Sigmoid colon (tissue), 7 donors: Measurements from ENCODE around the gene NUP188. TPM values are rescaled to one million over a fixed set of nuclear protein-coding genes. Genes with fewer than 3 reads are reported as not detected.

Experiments
- DNase-seq: peaks from one replicate; pipeline ENCODE4 v3.0.0-alpha.2; 2019
- H3K27ac ChIP-seq, 4 donors: fragments of 200-600 bp; sonication (generic); one replicate each; pipeline ENCODE4 v1.5.1; 2016 to 2019; ENCODE audit warnings: mild to moderate bottlenecking in 1 of 4
- H3K27me3 ChIP-seq, 3 donors: fragments of 200-600 bp; sonication (generic); one replicate each; pipeline ENCODE4 v1.5.1; 2019; ENCODE audit warnings: mild to moderate bottlenecking in 1 of 3
- H3K36me3 ChIP-seq, 4 donors: fragments of 200-600 bp; sonication (generic); one replicate each; pipeline ENCODE4 v1.5.1; 2016 to 2019
- H3K4me1 ChIP-seq, 4 donors: fragments of 200-600 bp; sonication (generic); one replicate each; pipeline ENCODE4 v1.5.1; 2017 to 2019
- H3K4me3 ChIP-seq, 4 donors: fragments of 200-600 bp; sonication (generic); one replicate each; pipeline ENCODE4 v1.5.1; 2017 to 2019; ENCODE audit warnings: mild to moderate bottlenecking in 2 of 4, moderate library complexity in 1 of 4
- H3K9me3 ChIP-seq, 4 donors: fragments of 200-600 bp in 3 of 4; sonication (generic) in 3 of 4; one replicate each; pipeline versions ENCODE4 v1.5.1 to v1.6.1; 2013 to 2019
- CTCF ChIP-seq, 4 experiments: fragments of 450-650 bp in 3 of 4; fragments of 200-600 bp in 1 of 4; IDR thresholded peaks; one replicate each; pipeline ENCODE4 v1.5.1; 2016 to 2019; ENCODE audit warnings: antibody characterized with exemption in 4 of 4, mild to moderate bottlenecking in 3 of 4, moderate library complexity in 2 of 4
- EP300 ChIP-seq, 4 donors: sonication (generic); formaldehyde crosslinking; IDR thresholded peaks; one replicate each; pipeline ENCODE4 v1.6.1; 2017; ENCODE audit warnings: antibody characterized with exemption in 4 of 4
- POLR2A ChIP-seq, 2 donors: fragments of 450-650 bp; IDR thresholded peaks; one replicate each; pipeline ENCODE4 v1.6.1; 2016; ENCODE audit warnings: antibody characterized with exemption in 2 of 2, mild to moderate bottlenecking in 2 of 2, moderate library complexity in 2 of 2
- POLR2AphosphoS5 ChIP-seq, 4 donors: sonication (generic); formaldehyde crosslinking; IDR thresholded peaks; one replicate each; pipeline ENCODE4 v1.6.1; 2017; ENCODE audit warnings: antibody characterized with exemption in 4 of 4
- WGBS, 2 donors: extraction: QIAGEN DNeasy Blood & Tissue Kit; methylation state at CpG; one replicate each; pipeline ENCODE4 v1.1.7; 2013; 5-methylcytosine and 5-hydroxymethylcytosine counted together
- intact Hi-C: fragments of 100-400 bp; cut with DNase I; formaldehyde crosslinking; loops from one replicate; pipeline ENCODE4 v1.15.1; 2023
- polyA plus RNA-seq, 3 donors: library from polyadenylated mRNA; stranded (reverse); fragments of 200-250 nt; gene quantifications; one replicate each; pipeline ENCODE4 v1.2.3, GENCODE V29; 2013
- total RNA-seq, 4 donors: library from RNA; depleted of rRNA; stranded (reverse); fragments of >200 nt; gene quantifications; one replicate each; pipeline ENCODE4 v1.1.0, GENCODE V29; 2016
- donor health status: healthy with polysubstance abuse.
- donor health status: Bipolar disorder and iron deficiency.
- donor health status: healthy.

The NUP188 gene
- total and polyA plus RNA-seq, 7 donors, result 3.7 to 28.8 (median 21.3) TPM

DNA sequence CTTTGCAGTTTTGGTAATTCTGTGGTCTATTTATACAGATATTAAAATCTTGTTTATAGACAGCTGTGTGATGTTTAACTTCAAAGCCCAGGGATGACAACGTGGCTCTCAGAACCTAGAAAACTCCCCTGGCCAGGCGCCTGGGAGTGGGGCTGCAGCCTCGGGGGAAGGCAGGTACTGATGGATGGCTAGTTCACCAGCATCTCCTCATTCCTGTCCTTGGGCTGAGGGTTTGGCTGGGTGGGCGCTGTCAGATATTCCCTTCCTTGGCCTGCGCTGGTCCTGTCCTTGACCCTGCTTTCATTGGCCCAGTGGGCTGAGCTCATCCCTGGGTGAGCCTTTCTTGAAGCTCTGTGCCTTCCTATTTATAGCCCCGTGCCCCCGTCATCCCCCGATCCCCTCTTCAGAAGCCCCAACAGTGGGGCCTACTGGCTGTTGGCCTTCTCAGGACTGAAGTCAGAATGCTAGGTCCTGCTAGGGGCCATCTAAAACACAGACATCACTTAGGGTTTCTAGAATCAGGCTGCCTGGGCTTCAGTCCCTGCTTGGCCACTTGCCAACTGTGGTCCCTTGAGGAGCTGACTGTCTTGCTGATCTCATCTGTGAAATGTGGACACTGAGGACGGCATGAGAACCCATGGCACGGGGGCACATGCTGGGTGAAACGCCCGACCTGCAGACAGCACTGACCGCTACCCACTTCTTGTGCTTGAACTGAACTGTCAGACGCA lies 59.7 kb downstream of the NUP188 start:
- H3K36me3 ChIP-seq, result peaks cover 15 to 82% (median 44%) of the 10 kb centered on the region in 4 donors
- DNase-seq, result peak; percentile 77
- peak overlapping the region; percentile 32 to 72 (median 53) for H3K27ac ChIP-seq
- H3K4me3 ChIP-seq, result no peak overlapping the region
- peaks cover 0 to 19% (median 13%) of the 10 kb centered on the region in 4 donors for H3K4me1 ChIP-seq
- no peaks in the 10 kb centered on the region for H3K27me3 ChIP-seq
- H3K9me3 ChIP-seq, result no peaks in the 10 kb centered on the region
- intact Hi-C loops, result no loop called here
- 86 to 88% methylated on average over 14 of the region's 14 CpGs for WGBS, 2 donors
- TF ChIP-seq EP300 (IDR thresholded peaks at IDR 0.05) (no peak), POLR2AphosphoS5 (IDR thresholded peaks at IDR 0.05) (peak in 1 of 4 donors; percentile 24), CTCF (IDR thresholded peaks at IDR 0.05) (peak in 1 of 4 experiments; percentile 6), POLR2A (IDR thresholded peaks at IDR 0.05) (no peak)

GRCh38 chr9:129007766-129008468 lies 60.4 kb downstream of the NUP188 start:
- peaks cover 0 to 19% (median 13%) of the 10 kb centered on the region in 4 donors for H3K4me1 ChIP-seq
- no peak for DNase-seq
- H3K36me3 ChIP-seq, result peaks cover 19 to 82% (median 44%) of the 10 kb centered on the region in 4 donors

DNA sequence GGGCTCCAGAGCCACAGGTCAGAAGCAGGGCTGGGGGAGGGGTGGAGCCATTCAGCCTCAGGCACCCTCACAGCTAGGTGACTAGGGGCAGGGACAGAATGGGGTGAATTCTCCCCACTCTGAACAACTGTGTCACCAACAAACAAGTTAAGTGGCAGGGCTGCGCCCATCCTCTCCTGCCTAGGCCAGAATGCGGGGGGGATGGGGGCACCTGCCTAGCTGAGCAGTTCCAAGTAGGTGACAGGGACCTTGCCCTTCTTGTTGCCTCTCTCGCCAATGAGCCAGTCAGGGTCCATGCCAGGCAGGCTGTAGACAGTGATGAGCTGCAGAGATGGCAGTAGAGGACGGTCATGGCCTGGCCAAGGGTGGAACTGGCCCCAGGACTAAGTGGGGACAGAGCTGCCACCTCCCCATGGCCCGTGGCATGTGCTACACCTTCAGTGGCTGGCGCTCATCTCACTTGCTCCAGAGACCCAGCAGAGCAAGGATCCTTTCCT lies 61.0 kb downstream of the NUP188 start:
- H3K36me3 ChIP-seq, result peaks cover 24 to 82% (median 43%) of the 10 kb centered on the region in 4 donors
- H3K4me3 ChIP-seq, result no peak overlapping the region
- no peak for DNase-seq
- H3K4me1 ChIP-seq, result peaks cover 0 to 19% (median 13%) of the 10 kb centered on the region in 4 donors
- intact Hi-C loops, result no loop called here
- H3K9me3 ChIP-seq, result no peaks in the 10 kb centered on the region
- 86 to 93% methylated on average over 6 of the region's 6 CpGs for WGBS, 2 donors
- no peaks in the 10 kb centered on the region for H3K27me3 ChIP-seq
- TF ChIP-seq POLR2AphosphoS5 (IDR thresholded peaks at IDR 0.05), result no peak
- TF ChIP-seq EP300 (IDR thresholded peaks at IDR 0.05), result no peak
- no peak overlapping the region for H3K27ac ChIP-seq

More at GRCh38 chr9:129007766-129008468, 60.4 kb downstream of the NUP188 start:
- TF ChIP-seq CTCF (IDR thresholded peaks at IDR 0.05), result no peak
- no peak for TF ChIP-seq POLR2A (IDR thresholded peaks at IDR 0.05)
- TF ChIP-seq EP300 (IDR thresholded peaks at IDR 0.05), result no peak
- TF ChIP-seq POLR2AphosphoS5 (IDR thresholded peaks at IDR 0.05), result no peak
- H3K4me3 ChIP-seq, result no peak overlapping the region
- no peaks in the 10 kb centered on the region for H3K27me3 ChIP-seq
- intact Hi-C loops, result no loop called here
- no peaks in the 10 kb centered on the region for H3K9me3 ChIP-seq
- WGBS, 2 donors, result 84 to 87% methylated on average over 18 of the region's 18 CpGs
- peak overlapping the region in 2 of 4 donors; percentile 31 to 72 for H3K27ac ChIP-seq

GRCh38 chr9:129008986-129009583 lies 61.6 kb downstream of the NUP188 start:
- H3K4me1 ChIP-seq, result peaks cover 0 to 19% (median 13%) of the 10 kb centered on the region in 4 donors
- no peak overlapping the region for H3K4me3 ChIP-seq
- no peaks in the 10 kb centered on the region for H3K27me3 ChIP-seq
- TF ChIP-seq POLR2A (IDR thresholded peaks at IDR 0.05) (no peak), EP300 (IDR thresholded peaks at IDR 0.05) (no peak), CTCF (IDR thresholded peaks at IDR 0.05) (no peak), POLR2AphosphoS5 (IDR thresholded peaks at IDR 0.05) (no peak)
- DNase-seq, result no peak
- peaks cover 29 to 86% (median 49%) of the 10 kb centered on the region in 4 donors for H3K36me3 ChIP-seq
- WGBS, 2 donors, result 83 to 91% methylated on average over 13 of the region's 13 CpGs
- no peak overlapping the region for H3K27ac ChIP-seq
- intact Hi-C loops, result no loop called here
- no peaks in the 10 kb centered on the region for H3K9me3 ChIP-seq
